HG02970 (cell line): ENCODE data around the gene XRCC2.
"Not testable (repeated sequence)": the region's sequence is repeated elsewhere in the genome, so short reads cannot be mapped to it uniquely, and the experiment has no call there.

Source experiments
- ATAC-seq: cut with Tn5 transposase; IDR thresholded peaks from one replicate; pipeline ENCODE4 v1.9.1; 2021; ENCODE audit warnings: mild to moderate bottlenecking, moderate library complexity, moderate number of reproducible peaks; ENCODE audit not compliant: unreplicated experiment, low FRiP score

The XRCC2 gene

GRCh38 chr7:152675759-152676636, at the start of gene XRCC2:
TSS of gene XRCC2 (minus strand) at chr7:152676141. CDS start at chr7:152676079, 62 bp downstream.
- ATAC-seq: peak; percentile 91

DNA sequence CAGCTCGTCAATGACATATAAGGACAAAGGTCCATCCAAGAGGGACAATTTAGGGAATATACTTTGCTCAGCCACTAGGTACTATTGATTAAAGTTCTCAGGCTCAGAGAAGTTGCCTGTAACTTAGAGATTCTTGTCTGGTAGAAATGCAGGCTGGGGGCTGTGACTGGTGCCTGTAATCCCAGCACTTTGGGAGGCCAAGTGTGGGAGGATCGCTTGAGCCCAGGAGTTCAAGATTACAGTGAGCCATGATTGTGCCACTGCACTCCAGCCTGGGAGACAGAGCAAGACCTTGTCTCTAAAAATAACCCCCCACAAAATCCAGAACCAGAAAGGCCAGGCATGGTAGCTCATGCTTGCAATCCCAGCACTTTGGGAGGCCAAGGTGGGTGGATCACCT, 47.4 kb upstream of the XRCC2 start:
- no peak for ATAC-seq

DNA sequence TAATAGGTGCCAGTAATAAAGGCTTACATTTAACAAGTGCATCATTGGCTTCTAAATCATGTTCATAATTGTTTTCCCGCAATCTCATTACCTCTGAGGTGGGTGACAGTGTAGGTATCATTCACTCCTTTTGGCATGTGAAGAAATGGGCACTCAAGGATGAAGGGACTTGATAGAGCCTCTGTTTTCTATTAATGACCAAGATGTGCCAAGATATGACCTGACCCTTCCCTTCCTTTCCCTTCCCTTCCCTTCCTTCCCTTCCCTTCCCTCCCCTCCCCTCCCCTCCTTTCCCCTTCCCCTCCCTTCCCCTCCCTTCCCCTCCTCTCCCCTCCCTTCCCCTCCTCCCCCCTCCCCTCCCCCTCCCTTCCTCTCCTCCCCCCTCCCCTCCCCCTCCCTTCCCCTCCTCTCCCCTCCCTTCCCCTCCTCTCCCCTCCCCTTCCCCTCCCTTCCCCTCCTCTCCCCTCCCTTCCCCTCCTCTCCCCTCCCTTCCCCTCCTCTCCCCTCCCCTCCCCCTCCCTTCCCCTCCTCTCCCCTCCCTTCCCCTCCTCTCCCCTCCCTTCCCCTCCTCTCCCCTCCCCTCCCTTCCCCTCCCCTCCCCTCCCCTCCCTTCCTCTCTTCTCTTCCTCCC, 36.6 kb upstream of the XRCC2 start:
- not testable (repeated sequence) for ATAC-seq

GRCh38 chr7:152711444-152711944, 35.6 kb upstream of the XRCC2 start:
- ATAC-seq: no peak

- ATAC-seq: no peak
These were observed 34.2 kb upstream of the XRCC2 start for GRCh38 chr7:152710153-152710442.

GRCh38 chr7:152709287-152710152, 33.6 kb upstream of the XRCC2 start:
- ATAC-seq: no peak

GRCh38 chr7:152704796-152705384, 28.9 kb upstream of the XRCC2 start:
- ATAC-seq: no peak

- ATAC-seq: no peak
These were observed 23.1 kb upstream of the XRCC2 start for GRCh38 chr7:152699079-152699478.

- ATAC-seq: not testable (repeated sequence)
These were observed 21.5 kb upstream of the XRCC2 start for GRCh38 chr7:152697268-152697974.

GRCh38 chr7:152692196-152692595, 16.3 kb upstream of the XRCC2 start:
- not testable (repeated sequence) for ATAC-seq

- ATAC-seq: no peak
These were observed 7.4 kb upstream of the XRCC2 start for GRCh38 chr7:152683297-152683696.

DNA sequence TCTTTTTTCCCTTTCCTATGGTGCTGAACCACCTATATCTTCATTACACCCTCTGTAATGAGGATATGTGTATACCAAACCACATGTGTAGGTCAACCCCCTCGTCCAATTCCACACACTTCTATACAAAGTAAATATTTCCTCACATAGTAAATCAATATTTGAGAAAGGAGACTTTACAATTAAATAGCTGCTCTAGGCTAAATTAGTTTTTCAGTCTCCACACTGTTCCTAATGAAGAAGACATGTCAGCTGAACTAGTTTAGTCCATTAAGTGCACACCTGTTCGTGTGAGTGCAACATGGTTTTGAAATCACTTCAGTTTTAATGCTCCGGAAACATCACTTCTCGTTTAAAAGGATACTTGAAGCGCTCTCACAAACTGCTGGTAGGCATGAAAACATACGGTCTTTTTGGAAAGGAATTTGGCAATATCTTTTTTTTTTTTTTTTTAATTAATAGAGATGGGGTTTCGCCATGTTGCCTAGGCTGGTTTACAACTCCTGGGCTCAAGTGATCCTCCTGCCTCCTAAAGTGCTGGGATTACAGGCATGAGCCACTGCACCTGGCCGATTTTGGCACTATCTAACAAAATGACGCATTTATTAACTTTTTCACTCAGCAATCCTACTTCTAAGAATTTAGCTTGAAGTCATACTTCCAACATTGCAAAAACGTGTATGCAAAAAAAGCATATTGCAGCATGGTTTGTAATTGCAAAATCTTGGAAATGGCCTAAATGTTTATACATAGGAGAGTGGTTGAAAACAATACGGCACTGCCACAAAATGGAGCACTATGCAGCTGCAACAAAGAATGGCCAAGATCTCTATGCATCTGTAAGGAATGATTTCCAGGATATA, 2.1 kb upstream of the XRCC2 start:
- ATAC-seq: no peak

- ATAC-seq: peak; percentile 9
These were observed 832 bp downstream of the XRCC2 start for GRCh38 chr7:152674860-152675758.

DNA sequence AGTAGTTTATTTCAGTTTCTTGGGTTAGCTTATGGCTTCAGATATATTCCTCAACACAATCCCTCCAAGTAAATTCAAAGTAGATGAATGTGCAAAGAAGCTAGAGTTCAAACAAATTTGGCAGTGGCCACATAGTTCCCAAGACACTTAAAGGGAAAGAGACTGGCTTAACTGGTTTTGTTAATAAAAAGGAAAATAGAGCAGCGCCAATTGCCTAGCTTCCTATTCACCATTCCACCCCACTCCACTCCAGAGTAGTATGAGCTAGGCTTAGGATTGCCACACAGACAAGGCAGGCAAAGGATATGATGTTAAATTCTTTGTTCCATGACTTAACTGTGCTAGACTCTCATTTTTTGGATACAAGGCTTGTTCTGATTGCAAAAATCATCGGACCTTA, 2.0 kb downstream of the XRCC2 start:
- ATAC-seq: no peak

DNA sequence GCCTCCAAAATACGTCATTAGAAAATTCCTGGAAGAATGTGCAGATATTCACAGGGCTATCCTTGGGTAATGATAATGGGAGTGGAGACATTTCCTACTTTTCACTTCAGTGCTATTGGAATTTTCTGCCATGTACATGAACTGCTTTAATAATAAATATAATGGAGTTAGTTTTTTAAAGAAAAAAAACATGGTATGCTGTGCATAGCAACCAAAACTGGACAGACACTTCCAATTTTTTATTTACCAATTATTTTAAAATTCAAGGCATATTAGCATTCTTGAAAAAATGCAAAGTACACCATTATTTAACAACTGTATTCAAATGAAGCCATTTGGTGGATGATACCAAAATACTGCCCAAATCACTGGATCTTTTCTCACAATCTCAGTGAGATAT, 3.3 kb downstream of the XRCC2 start:
- ATAC-seq: no peak

GRCh38 chr7:152669758-152670157, 6.2 kb downstream of the XRCC2 start:
- no peak for ATAC-seq

- ATAC-seq: no peak
These were observed 7.0 kb downstream of the XRCC2 start for GRCh38 chr7:152668975-152669374.

- no peak for ATAC-seq
These were observed 8.0 kb downstream of the XRCC2 start for GRCh38 chr7:152667958-152668357.
